Testis (tissue), 2 donors: Measurements from ENCODE around the gene IFFO2.

ENCODE experiments used
- POLR2A ChIP-seq: fragments of 450-650 bp; IDR thresholded peaks from one replicate; pipeline ENCODE4 v1.6.1; 2017; ENCODE audit warnings: antibody characterized with exemption, mild to moderate bottlenecking, moderate library complexity
- TF ChIP-seq, protein P1 (sequence below), 3 experiments: fragments of 450-650 bp in 2 of 3; fragments of 200-600 bp in 1 of 3; sonication (generic) in 1 of 3; IDR thresholded peaks; one replicate each; pipeline ENCODE4 v1.5.1; 2016 to 2019; ENCODE audit warnings: antibody characterized with exemption in 3 of 3, mild to moderate bottlenecking in 2 of 3, moderate library complexity in 1 of 3

DNA sequence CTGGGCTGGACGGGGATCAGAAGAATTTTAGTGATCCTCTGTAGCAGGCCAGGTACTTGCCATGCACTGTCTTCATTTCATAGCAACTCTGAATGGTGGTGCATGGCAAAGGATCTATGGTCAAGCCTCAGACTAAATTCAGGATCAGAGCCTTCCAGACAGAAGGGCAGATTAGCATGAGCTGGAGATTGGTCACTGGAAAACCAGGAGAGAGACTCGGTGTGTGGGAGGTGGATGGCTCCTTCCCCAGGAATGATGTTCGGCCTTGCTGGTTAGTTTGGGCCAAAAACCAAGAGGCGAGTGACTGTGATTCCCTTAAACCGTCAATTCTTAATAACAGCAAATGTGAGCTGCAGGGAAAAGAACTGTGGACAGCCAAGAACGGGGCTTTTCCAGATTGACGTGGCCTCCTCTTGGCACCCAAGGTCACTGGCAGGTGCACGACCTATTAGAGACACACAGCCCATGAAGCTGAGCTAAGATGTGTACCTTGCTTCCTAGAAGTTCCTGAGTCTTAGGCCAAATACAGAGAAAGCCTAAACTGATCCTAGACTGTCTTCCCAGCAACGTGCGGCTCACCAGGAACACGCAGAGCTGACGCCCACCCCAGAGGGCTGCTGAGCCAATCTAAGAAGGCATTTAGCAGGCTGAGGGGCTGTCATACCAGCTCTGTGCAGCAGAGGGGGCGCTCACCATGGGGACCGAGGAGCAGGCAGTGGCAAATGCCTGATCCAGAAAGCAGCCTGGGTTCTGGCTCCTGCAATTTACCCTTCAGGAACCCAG, 72.6 kb downstream of the IFFO2 start:
- no peak for TF ChIP-seq POLR2A
- TF ChIP-seq, protein P1, sequence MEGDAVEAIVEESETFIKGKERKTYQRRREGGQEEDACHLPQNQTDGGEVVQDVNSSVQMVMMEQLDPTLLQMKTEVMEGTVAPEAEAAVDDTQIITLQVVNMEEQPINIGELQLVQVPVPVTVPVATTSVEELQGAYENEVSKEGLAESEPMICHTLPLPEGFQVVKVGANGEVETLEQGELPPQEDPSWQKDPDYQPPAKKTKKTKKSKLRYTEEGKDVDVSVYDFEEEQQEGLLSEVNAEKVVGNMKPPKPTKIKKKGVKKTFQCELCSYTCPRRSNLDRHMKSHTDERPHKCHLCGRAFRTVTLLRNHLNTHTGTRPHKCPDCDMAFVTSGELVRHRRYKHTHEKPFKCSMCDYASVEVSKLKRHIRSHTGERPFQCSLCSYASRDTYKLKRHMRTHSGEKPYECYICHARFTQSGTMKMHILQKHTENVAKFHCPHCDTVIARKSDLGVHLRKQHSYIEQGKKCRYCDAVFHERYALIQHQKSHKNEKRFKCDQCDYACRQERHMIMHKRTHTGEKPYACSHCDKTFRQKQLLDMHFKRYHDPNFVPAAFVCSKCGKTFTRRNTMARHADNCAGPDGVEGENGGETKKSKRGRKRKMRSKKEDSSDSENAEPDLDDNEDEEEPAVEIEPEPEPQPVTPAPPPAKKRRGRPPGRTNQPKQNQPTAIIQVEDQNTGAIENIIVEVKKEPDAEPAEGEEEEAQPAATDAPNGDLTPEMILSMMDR (IDR thresholded peaks at IDR 0.05): peak; percentile 68 to 88 (median 81)
